Activated CD4-positive, alpha-beta T cell treated with anti-CD3 and anti-CD28 coated beads, Interleukin-2, amount 10 ng/mL, durations not matched to agents 24 days and 14 days (primary cell): Measurements from ENCODE around the gene ABCA8. TPM values are rescaled to one million over a fixed set of nuclear protein-coding genes. Genes with fewer than 3 reads are reported as not detected.

Source experiments
- DNase-seq: peaks from one replicate; pipeline ENCODE4 v3.0.0; 2022
- H3K27ac Mint-ChIP-seq: one replicate; pipeline ENCODE4 v1.8.0; 2022; ENCODE audit warnings: mild to moderate bottlenecking, mixed read lengths
- H3K27me3 Mint-ChIP-seq: one replicate; pipeline ENCODE4 v1.8.0; 2022; ENCODE audit warnings: mixed read lengths
- H3K36me3 Mint-ChIP-seq: one replicate; pipeline ENCODE4 v1.8.0; 2022; ENCODE audit warnings: low read depth, mild to moderate bottlenecking, mixed read lengths
- H3K4me1 Mint-ChIP-seq: one replicate; pipeline ENCODE4 v1.8.0; 2021; ENCODE audit warnings: mixed read lengths
- H3K4me3 Mint-ChIP-seq: one replicate; pipeline ENCODE4 v1.8.0; 2022; ENCODE audit warnings: mild to moderate bottlenecking, moderate library complexity, mixed read lengths
- H3K9me3 Mint-ChIP-seq: one replicate; pipeline ENCODE4 v1.8.0; 2021; ENCODE audit warnings: mixed read lengths
- intact Hi-C: fragments of 100-400 bp; cut with micrococcal nuclease; formaldehyde crosslinking; loops from one replicate; pipeline ENCODE4 v1.15.1; 2023
- total RNA-seq: library from RNA; stranded (reverse); gene quantifications from 2 replicates; pipeline ENCODE4 v1.2.3, GENCODE V29; 2022

ABCA8 gene
- total RNA-seq, 1 donor from 2014 or later: not detected

DNA sequence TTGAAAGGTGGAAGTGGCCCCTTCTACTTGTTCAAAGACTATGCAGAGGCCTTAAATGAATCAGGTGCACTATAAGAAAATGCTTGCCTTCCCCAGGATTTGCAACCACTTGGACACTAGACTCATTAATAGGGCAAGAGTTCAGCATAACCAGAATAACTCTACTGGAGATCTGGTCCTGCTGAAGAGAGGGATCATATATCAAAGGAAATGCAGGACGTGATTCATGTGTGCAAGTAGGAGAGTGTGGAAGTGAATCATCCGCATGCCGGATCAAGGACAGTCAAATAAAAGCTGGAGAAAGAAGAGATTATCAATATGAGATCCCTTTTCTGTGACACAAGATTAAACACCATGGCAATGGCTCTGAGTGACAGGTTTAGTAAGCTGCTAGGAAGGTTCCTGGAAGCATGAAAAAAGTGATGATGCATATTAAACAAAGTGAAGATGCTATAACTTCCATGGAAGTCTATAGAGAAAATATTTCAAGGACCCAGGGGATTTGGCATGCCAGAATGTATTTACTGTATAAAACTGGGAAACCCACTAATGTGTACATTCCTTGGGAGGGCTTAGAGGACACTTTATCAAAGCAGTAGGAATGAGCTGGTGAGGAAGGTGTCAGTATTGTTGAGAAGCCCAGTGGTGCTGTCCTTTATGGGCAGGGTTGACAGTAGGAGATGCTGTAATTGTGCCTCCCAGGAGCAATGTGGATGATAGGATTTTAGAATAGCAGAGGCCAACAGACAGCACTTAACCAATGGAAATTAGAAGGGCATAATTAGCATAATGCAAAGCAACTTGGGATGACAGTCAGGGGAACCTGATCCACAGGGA lies 133.1 kb downstream of the ABCA8 start:
- Mint-ChIP-seq H3K4me1 (no peaks in the 10 kb centered on the region), H3K27ac (no peak overlapping the region), H3K27me3 (no peaks in the 10 kb centered on the region), H3K4me3 (no peak overlapping the region), H3K36me3 (no peaks in the 10 kb centered on the region), H3K9me3 (no peaks in the 10 kb centered on the region)
- intact Hi-C loops: no loop called here
- DNase-seq: no peak

GRCh38 chr17:68820825-68821481 lies 134.2 kb downstream of the ABCA8 start:
- H3K4me3 Mint-ChIP-seq: no peak overlapping the region
- intact Hi-C loops: no loop called here
- H3K27ac Mint-ChIP-seq: no peak overlapping the region
- no peaks in the 10 kb centered on the region for H3K27me3 Mint-ChIP-seq
- no peaks in the 10 kb centered on the region for H3K4me1 Mint-ChIP-seq
- no peaks in the 10 kb centered on the region for H3K9me3 Mint-ChIP-seq
- DNase-seq: no peak
- no peaks in the 10 kb centered on the region for H3K36me3 Mint-ChIP-seq

DNA sequence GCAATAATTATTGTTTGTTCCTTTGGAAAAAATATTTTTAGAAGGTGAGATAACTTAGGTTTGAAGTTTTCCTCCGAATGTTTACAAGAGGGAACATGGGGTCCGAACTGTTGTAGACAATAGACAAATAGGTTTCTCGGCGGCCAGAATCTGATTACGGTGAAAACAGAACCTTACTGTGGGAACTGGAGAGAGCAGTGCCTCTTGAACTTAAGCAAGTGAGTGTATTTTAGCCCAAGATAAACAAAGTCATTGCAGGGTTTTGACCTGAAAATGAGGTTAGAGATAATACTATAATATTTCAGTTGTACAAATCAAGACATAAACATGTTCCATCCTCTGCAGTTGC lies 134.7 kb downstream of the ABCA8 start:
- Mint-ChIP-seq H3K4me1 (no peaks in the 10 kb centered on the region), H3K27ac (no peak overlapping the region), H3K9me3 (no peaks in the 10 kb centered on the region), H3K27me3 (no peaks in the 10 kb centered on the region), H3K36me3 (no peaks in the 10 kb centered on the region), H3K4me3 (no peak overlapping the region)
- DNase-seq: no peak
- intact Hi-C loops: no loop called here

DNA sequence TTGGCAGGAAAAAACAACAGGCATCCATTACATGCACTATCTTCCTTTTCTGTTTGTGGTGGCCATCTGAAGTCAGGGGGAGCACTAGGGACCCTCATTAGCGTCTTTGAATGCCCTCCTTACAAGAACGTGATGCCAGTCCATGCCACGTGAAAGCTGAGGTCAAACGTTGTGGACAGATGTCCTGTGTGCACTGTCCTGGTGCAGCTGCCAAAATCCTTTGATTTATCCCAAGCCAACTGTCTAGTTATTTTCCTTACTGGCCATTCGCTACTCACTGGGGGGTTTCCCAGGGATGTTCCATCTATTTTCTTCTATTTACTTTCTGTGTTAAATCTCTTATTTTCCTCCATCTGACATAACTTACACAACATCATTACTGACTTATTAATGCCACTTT lies 135.7 kb downstream of the ABCA8 start:
- no peaks in the 10 kb centered on the region for H3K36me3 Mint-ChIP-seq

More for the DNA sequence above, 135.7 kb downstream of the ABCA8 start:
- H3K9me3 Mint-ChIP-seq: no peaks in the 10 kb centered on the region
- no peaks in the 10 kb centered on the region for H3K4me1 Mint-ChIP-seq
- no peaks in the 10 kb centered on the region for H3K27me3 Mint-ChIP-seq
- no peak overlapping the region for H3K27ac Mint-ChIP-seq
- no peak for DNase-seq
- intact Hi-C loops: no loop called here
- no peak overlapping the region for H3K4me3 Mint-ChIP-seq

Other genes starting within 250 kb of the ABCA8 start
- gene ABCA9, start 105.5 kb upstream of the ABCA8 start, total RNA-seq: 0.07 TPM in 1 of 2 replicates, not detected in the other
- gene ABCA6, start 186.5 kb upstream of the ABCA8 start, total RNA-seq: not detected in 2 replicates